ENCODE measurements around the gene ARMC9.
"Not testable (repeated sequence)": the region's sequence is repeated elsewhere in the genome, so short reads cannot be mapped to it uniquely, and the experiment has no call there.

ARMC9 gene

GRCh38 chr2:231405601-231406367 lies 207.4 kb downstream of the ARMC9 start:
- DNase-seq, result not testable (repeated sequence)

GRCh38 chr2:231407686-231408085 lies 209.3 kb downstream of the ARMC9 start:
- DNase-seq, result not testable (repeated sequence)

DNA sequence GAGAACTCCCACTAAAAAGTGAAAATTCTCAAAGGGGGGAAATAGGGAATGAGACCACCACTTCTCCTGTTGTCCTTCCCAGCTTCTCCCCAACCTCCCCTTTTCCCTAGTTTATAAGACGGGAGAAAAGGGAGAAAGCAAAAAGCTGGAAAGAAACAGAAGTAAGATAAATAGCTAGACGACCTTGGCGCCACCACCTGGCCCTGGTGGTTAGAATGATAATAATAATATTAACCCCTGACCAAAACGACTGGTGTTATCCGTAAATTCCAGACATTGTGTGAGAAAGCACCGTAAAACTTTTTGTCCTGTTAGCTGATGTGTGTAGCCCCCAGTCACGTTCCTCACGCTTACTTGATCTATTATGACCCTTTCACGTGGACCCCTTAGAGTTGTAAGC lies 209.9 kb downstream of the ARMC9 start:
- not testable (repeated sequence) for DNase-seq

DNA sequence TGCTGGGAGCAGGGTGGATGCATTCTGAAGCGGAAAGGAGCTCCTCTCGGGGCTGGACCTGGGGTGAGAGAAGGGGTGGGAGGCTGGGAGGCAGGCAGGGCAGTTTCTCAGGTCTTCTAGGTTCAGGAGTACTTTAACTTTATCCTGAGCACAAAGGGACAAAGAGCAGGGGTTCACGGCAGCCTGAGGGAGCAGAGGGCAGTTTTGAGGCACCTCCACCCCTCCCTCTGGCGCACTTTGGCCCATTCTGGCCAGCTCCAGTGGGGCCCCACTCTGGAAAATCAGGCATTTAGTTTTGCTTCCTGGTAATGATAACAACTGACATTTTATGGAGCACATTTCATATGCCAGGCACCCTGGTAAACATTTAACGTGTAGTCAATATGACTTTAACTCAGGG lies 211.3 kb downstream of the ARMC9 start:
- DNase-seq, result no peak

GRCh38 chr2:231410293-231411004 lies 212.0 kb downstream of the ARMC9 start:
- DNase-seq, result no peak

DNA sequence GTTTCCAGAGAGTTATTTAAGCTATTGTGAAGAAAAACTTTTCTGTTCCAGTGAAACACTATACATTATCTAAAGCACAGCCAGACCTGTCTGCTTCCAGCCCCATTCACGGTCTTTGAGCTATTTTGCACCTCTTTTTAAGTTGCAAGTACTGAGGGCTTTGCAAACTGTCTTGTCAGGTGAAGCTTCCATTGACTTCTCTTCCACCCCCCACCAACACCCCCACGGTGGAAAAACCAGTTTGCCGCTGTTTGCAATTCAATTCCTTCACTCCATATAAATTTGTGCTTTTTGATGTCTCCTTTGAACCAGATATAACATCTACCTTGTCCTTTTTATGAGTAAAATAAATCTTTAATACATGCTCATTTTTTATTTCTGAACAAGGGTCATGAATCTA lies 212.8 kb downstream of the ARMC9 start:
- no peak for DNase-seq

DNA sequence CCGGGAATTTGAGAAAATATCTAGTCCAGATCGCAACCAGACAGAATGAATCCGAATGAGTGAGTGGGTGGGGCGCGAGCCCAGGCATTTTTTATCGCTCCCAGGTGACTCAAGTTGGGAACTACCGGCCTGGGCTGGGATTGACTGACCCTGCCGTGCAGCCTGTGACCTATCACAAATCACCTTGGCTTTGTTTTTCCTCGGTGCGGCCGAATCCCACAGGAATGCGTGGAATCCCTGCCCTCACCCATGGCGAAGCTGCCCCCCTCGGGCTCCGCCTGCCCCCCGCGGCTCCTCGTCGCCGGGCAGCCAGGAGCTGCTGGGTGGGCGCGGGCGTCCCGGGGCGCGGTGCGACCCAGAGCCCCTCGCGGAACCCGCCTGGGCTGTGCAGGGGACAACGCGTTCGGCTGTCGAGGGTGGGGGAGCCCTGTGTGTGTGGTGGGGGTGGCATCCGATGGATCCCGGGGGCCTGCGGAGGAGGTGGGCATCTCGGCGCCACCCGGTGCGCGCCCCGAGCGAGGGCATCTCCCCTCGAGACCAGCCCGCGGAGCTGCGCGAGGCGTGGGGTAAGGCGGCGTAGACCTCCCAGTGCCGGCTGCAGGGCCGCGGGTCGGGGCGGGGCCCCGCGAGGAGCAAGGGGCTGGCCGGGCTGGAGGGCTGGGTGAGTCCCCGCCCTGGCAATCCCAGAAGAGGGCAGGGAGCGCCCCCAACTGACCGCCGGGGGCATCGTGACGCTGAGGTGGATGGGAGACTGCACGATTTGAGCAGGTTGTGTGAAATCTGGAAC lies 213.6 kb downstream of the ARMC9 start:
- DNase-seq, result peak; percentile 72

- no peak for DNase-seq
Observed at GRCh38 chr2:231412618-231412963, 214.2 kb downstream of the ARMC9 start.

- peak; percentile 7 for DNase-seq
Observed at GRCh38 chr2:231413456-231413855, 215.0 kb downstream of the ARMC9 start.

DNA sequence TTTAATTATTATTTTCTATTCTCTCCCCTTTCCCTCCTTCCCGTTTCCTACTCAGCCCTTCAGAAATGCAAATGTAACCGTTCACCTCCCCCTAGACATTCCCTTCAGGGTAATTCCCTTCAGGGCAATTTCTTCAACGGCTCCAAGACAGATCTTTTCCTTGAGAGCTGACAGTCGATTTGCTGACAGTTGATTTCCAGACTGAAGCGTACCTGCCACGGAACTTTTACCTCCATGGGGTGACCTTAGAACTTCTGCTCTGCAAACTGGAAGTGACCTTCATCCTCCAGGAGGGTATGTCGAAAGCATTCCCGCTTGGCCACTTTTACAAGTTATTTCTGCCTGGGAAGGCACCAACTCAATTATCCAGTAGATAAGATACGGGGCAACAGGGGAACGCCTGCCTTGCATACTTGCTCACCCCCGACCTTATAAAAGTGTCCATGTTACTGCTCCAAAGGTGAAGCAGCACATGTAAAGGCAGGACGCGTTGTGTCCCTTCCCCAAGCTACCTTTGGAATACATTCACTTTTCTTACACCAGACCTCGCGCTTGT lies 215.6 kb downstream of the ARMC9 start:
- no peak for DNase-seq

- DNase-seq, result no peak
Observed at GRCh38 chr2:231415029-231415428, 216.6 kb downstream of the ARMC9 start.

GRCh38 chr2:231418820-231419640 lies 220.6 kb downstream of the ARMC9 start:
- no peak for DNase-seq

DNA sequence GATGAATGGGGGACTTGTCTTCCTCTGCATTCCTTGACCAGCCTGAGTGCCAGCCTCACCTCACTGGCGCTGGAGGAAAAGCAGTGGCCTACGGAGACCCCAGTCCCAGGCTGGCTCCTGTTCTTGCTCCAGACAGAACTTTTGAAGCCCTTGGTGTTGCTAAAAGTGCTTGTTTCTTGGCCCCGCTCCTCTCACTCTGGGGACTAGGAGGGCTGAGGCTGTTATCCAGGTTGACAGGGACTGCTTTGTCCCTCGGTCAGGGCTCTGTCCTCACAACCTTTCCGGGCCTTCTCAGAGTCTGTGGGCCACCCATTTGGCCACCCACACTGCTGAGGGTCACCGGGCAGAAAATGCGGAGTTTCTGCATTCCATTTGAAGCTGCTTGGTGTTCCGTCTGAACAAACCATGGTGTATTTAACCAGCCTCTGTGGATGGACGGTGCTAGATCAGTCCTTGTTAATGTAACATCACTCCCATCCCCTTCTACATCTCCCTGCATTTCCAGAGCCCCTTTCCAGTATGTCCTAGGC lies 222.7 kb downstream of the ARMC9 start:
- no peak for DNase-seq

DNA sequence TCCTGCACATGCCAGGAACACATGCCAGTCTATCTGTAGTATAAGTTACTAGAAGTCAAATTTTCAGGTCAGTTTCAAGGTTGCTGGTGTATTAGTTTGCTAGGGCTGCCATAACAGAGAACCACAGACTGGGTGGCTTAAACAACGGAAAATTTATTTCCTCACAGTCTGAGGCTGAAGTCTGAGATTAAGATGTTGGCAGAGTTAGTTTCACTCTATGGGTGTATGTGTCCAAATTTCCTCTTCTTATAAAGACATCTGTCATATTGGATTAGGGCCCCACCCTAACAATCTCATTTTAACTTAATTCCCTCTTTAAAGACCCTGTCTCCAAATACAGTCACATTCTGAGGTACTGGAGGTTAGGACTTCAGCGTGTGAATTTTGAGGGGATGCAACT lies 223.6 kb downstream of the ARMC9 start:
- DNase-seq, result no peak

GRCh38 chr2:231423176-231423575 lies 224.7 kb downstream of the ARMC9 start:
- no peak for DNase-seq

Measured in NCI-H2227 treated with DMSO at 0.1 percent for 48 hours (cell line).